Measurements from ENCODE around the gene CCR8.

The CCR8 gene

DNA sequence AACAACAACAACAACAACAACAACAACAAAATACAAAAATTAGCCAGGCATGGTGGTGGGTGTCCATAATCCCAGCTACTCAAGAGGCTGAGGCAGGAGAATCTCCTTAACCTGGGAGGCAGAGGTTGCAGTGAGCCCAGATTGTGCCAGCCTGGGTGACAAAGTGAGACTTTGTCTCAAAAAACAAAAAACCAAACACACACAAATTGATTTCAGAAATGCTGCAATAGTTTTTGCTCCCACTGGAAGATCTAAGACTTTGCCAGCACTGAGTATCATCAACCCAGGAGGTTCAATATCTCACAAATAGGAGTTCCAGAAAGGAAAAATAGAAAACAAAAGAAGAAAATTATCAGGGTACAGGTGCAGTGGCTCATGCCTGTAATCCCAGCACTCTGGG lies 16.2 kb upstream of the CCR8 start:
- no peak for DNase-seq (ENCODE audit: low read depth in 1 of 2, low spot score in 1 of 2)
- no peak for TF ChIP-seq POLR2AphosphoS5 (IDR thresholded peaks at IDR 0.05; ENCODE audit: low read depth)
- no peak for TF ChIP-seq GABPA (IDR thresholded peaks at IDR 0.05; ENCODE audit: low read depth)
- TF ChIP-seq SPI1 (IDR thresholded peaks at IDR 0.05; ENCODE audit: borderline replicate concordance, low read depth) = no peak
- TF ChIP-seq, protein P1, sequence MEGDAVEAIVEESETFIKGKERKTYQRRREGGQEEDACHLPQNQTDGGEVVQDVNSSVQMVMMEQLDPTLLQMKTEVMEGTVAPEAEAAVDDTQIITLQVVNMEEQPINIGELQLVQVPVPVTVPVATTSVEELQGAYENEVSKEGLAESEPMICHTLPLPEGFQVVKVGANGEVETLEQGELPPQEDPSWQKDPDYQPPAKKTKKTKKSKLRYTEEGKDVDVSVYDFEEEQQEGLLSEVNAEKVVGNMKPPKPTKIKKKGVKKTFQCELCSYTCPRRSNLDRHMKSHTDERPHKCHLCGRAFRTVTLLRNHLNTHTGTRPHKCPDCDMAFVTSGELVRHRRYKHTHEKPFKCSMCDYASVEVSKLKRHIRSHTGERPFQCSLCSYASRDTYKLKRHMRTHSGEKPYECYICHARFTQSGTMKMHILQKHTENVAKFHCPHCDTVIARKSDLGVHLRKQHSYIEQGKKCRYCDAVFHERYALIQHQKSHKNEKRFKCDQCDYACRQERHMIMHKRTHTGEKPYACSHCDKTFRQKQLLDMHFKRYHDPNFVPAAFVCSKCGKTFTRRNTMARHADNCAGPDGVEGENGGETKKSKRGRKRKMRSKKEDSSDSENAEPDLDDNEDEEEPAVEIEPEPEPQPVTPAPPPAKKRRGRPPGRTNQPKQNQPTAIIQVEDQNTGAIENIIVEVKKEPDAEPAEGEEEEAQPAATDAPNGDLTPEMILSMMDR (IDR thresholded peaks at IDR 0.05; ENCODE audit: insufficient read depth, low read length) = no peak
- TF ChIP-seq, protein P2, sequence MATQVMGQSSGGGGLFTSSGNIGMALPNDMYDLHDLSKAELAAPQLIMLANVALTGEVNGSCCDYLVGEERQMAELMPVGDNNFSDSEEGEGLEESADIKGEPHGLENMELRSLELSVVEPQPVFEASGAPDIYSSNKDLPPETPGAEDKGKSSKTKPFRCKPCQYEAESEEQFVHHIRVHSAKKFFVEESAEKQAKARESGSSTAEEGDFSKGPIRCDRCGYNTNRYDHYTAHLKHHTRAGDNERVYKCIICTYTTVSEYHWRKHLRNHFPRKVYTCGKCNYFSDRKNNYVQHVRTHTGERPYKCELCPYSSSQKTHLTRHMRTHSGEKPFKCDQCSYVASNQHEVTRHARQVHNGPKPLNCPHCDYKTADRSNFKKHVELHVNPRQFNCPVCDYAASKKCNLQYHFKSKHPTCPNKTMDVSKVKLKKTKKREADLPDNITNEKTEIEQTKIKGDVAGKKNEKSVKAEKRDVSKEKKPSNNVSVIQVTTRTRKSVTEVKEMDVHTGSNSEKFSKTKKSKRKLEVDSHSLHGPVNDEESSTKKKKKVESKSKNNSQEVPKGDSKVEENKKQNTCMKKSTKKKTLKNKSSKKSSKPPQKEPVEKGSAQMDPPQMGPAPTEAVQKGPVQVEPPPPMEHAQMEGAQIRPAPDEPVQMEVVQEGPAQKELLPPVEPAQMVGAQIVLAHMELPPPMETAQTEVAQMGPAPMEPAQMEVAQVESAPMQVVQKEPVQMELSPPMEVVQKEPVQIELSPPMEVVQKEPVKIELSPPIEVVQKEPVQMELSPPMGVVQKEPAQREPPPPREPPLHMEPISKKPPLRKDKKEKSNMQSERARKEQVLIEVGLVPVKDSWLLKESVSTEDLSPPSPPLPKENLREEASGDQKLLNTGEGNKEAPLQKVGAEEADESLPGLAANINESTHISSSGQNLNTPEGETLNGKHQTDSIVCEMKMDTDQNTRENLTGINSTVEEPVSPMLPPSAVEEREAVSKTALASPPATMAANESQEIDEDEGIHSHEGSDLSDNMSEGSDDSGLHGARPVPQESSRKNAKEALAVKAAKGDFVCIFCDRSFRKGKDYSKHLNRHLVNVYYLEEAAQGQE (IDR thresholded peaks at IDR 0.05; ENCODE audit: insufficient replicate concordance, low read depth) = no peak
- Histone ChIP-seq H3K4me3 (replicated peaks; ENCODE audit: insufficient read depth, low read length) (no peak overlapping the region), H3K27me3 (ENCODE audit: insufficient read depth, poor library complexity, severe bottlenecking) (no peaks in the 10 kb centered on the region), H3K27ac (replicated peaks) (no peak overlapping the region)

DNA sequence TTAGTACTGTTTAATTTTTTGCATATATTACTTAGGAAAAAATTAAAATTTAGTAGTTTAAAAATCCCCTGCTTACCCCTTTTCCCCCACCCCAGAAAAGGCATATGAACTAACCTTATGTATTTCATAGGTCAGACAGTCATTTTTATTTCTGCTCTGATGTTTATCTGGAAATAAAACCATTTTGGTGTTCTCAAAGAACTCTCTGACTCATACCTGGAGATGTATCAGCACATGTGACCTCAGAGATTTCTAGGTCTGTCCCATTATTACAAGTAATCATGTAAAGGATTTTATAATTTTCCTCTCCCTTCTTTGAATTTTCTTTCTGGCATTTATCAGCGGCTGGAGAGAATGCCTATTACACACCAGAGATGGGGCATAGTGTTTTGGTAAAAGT lies 14.1 kb upstream of the CCR8 start:
- no peak for DNase-seq (ENCODE audit: low read depth in 1 of 2, low spot score in 1 of 2)
- Histone ChIP-seq H3K4me3 (replicated peaks; ENCODE audit: insufficient read depth, low read length) (no peak overlapping the region), H3K27ac (replicated peaks) (no peak overlapping the region), H3K27me3 (ENCODE audit: insufficient read depth, poor library complexity, severe bottlenecking) (no peaks in the 10 kb centered on the region)
- TF ChIP-seq, protein P1 (IDR thresholded peaks at IDR 0.05; ENCODE audit: insufficient read depth, low read length) = no peak
- TF ChIP-seq SPI1 (IDR thresholded peaks at IDR 0.05; ENCODE audit: borderline replicate concordance, low read depth) = no peak
- no peak for TF ChIP-seq GABPA (IDR thresholded peaks at IDR 0.05; ENCODE audit: low read depth)
- TF ChIP-seq, protein P2 (IDR thresholded peaks at IDR 0.05; ENCODE audit: insufficient replicate concordance, low read depth) = no peak
- TF ChIP-seq POLR2AphosphoS5 (IDR thresholded peaks at IDR 0.05; ENCODE audit: low read depth) = no peak

- Histone ChIP-seq H3K27me3 (ENCODE audit: insufficient read depth, poor library complexity, severe bottlenecking) (no peaks in the 10 kb centered on the region), H3K27ac (replicated peaks) (0 out of 2 replicates have a peak overlapping the region, but pooled peaks have one; percentile 2), H3K4me3 (replicated peaks; ENCODE audit: insufficient read depth, low read length) (no peak overlapping the region)
- TF ChIP-seq, protein P1 (IDR thresholded peaks at IDR 0.05; ENCODE audit: insufficient read depth, low read length) = no peak
- TF ChIP-seq POLR2AphosphoS5 (IDR thresholded peaks at IDR 0.05; ENCODE audit: low read depth) = no peak
- TF ChIP-seq SPI1 (IDR thresholded peaks at IDR 0.05; ENCODE audit: borderline replicate concordance, low read depth) = no peak
- TF ChIP-seq GABPA (IDR thresholded peaks at IDR 0.05; ENCODE audit: low read depth) = no peak
- DNase-seq (ENCODE audit: low read depth in 1 of 2, low spot score in 1 of 2) = peak; percentile 53 to 71
These were observed 11.8 kb upstream of the CCR8 start for GRCh38 chr3:39317571-39318169.

GRCh38 chr3:39318301-39318700 lies 11.2 kb upstream of the CCR8 start:
- Histone ChIP-seq H3K27ac (replicated peaks) (0 out of 2 replicates have a peak overlapping the region, but pooled peaks have one; percentile 2), H3K4me3 (replicated peaks; ENCODE audit: insufficient read depth, low read length) (no peak overlapping the region), H3K27me3 (ENCODE audit: insufficient read depth, poor library complexity, severe bottlenecking) (no peaks in the 10 kb centered on the region)
- no peak for TF ChIP-seq SPI1 (IDR thresholded peaks at IDR 0.05; ENCODE audit: borderline replicate concordance, low read depth)
- TF ChIP-seq, protein P1 (IDR thresholded peaks at IDR 0.05; ENCODE audit: insufficient read depth, low read length) = no peak
- TF ChIP-seq, protein P2 (IDR thresholded peaks at IDR 0.05; ENCODE audit: insufficient replicate concordance, low read depth) = no peak
- no peak for TF ChIP-seq POLR2AphosphoS5 (IDR thresholded peaks at IDR 0.05; ENCODE audit: low read depth)
- no peak for TF ChIP-seq GABPA (IDR thresholded peaks at IDR 0.05; ENCODE audit: low read depth)
- DNase-seq (ENCODE audit: low read depth in 1 of 2, low spot score in 1 of 2) = no peak
